ENCODE data around the gene KCNIP1.

GRCh38 chr5:170491479-170491878 is 12.3 kb upstream of the KCNIP1 start:
- TF ChIP-seq CTCF (conservative IDR thresholded peaks at IDR 0.05; ENCODE audit: low read depth, low read length): no peak
- no peak for TF ChIP-seq EZH2 (IDR thresholded peaks at IDR 0.05; ENCODE audit: low read length, unreplicated experiment)

All from PC-3 (cell line).